ENCODE results near the gene LHFPL6. TPM values are rescaled to one million over a fixed set of nuclear protein-coding genes. Genes with fewer than 3 reads are reported as not detected.

Gene LHFPL6
- total RNA-seq, 4 donors from 2014 or later: 40.2 to 77.5 (median 66.6) TPM

- ATAC-seq: peak; percentile 32
- Histone ChIP-seq H3K27ac (peak overlapping the region in 1 of 4 donors; percentile 28), H3K4me3 (no peak overlapping the region), H3K4me1 (peaks cover 0 to 34% (median 13%) of the 10 kb centered on the region in 3 donors), H3K27me3 (no peaks in the 10 kb centered on the region), H3K36me3 (no peaks in the 10 kb centered on the region), H3K9me3 (no peaks in the 10 kb centered on the region)
- WGBS, 2 donors (ENCODE audit: low coverage in 1 of 2): 34% methylated on average over 5 of the region's 5 CpGs; no CpG with 5 or more reads in 1 of the 2 donors
- TF ChIP-seq CTCF (IDR thresholded peaks at IDR 0.05) (peak in 1 of 4 experiments; percentile 35), POLR2A (IDR thresholded peaks at IDR 0.05) (no peak)
Measured at GRCh38 chr13:39364947-39365468, 238.0 kb downstream of the LHFPL6 start.

- Histone ChIP-seq H3K27me3 (no peaks in the 10 kb centered on the region), H3K4me3 (no peak overlapping the region), H3K4me1 (peaks cover 0 to 34% (median 13%) of the 10 kb centered on the region in 3 donors), H3K27ac (peak overlapping the region in 1 of 4 donors; percentile 27), H3K36me3 (no peaks in the 10 kb centered on the region), H3K9me3 (no peaks in the 10 kb centered on the region)
- WGBS, 2 donors (ENCODE audit: low coverage in 1 of 2): 21 to 37% methylated on average over 3 to 4 of the region's 4 CpGs
- peak; percentile 62 for ATAC-seq
- TF ChIP-seq POLR2A (IDR thresholded peaks at IDR 0.05): no peak
Measured at GRCh38 chr13:39363382-39363772, 239.6 kb downstream of the LHFPL6 start.

GRCh38 chr13:39362652-39363381, 240.2 kb downstream of the LHFPL6 start:
- Histone ChIP-seq H3K4me1 (peaks cover 0 to 34% (median 13%) of the 10 kb centered on the region in 3 donors), H3K27ac (peak overlapping the region in 1 of 4 donors; percentile 27), H3K27me3 (no peaks in the 10 kb centered on the region), H3K9me3 (no peaks in the 10 kb centered on the region), H3K4me3 (no peak overlapping the region), H3K36me3 (no peaks in the 10 kb centered on the region)
- no peak for TF ChIP-seq POLR2AphosphoS5 (IDR thresholded peaks at IDR 0.05)
- TF ChIP-seq POLR2A (IDR thresholded peaks at IDR 0.05): no peak
- no peak for TF ChIP-seq CTCF (IDR thresholded peaks at IDR 0.05)
- TF ChIP-seq EP300 (IDR thresholded peaks at IDR 0.05): no peak
- 29 to 51% methylated on average over 5 of the region's 5 CpGs for WGBS, 2 donors (ENCODE audit: low coverage in 1 of 2)
- ATAC-seq: peak; percentile 58

GRCh38 chr13:39353988-39354387, 249.0 kb downstream of the LHFPL6 start:
- TF ChIP-seq EP300 (IDR thresholded peaks at IDR 0.05) (no peak), POLR2AphosphoS5 (IDR thresholded peaks at IDR 0.05) (no peak), POLR2A (IDR thresholded peaks at IDR 0.05) (no peak), CTCF (IDR thresholded peaks at IDR 0.05) (no peak)
- Histone ChIP-seq H3K4me3 (no peak overlapping the region), H3K27me3 (no peaks in the 10 kb centered on the region), H3K36me3 (no peaks in the 10 kb centered on the region), H3K9me3 (no peaks in the 10 kb centered on the region), H3K27ac (no peak overlapping the region), H3K4me1 (peaks cover 2 to 19% (median 7%) of the 10 kb centered on the region in 3 donors)
- 40 to 57% methylated on average over 1 of the region's 1 CpG for WGBS, 2 donors (ENCODE audit: low coverage in 1 of 2)
- no peak for ATAC-seq

- H3K27ac ChIP-seq: peak overlapping the region in 1 of 4 donors; percentile 10
- H3K4me1 ChIP-seq: peaks cover 2 to 19% (median 7%) of the 10 kb centered on the region in 3 donors
- H3K4me3 ChIP-seq: no peak overlapping the region
- no peaks in the 10 kb centered on the region for H3K36me3 ChIP-seq
- H3K9me3 ChIP-seq: no peaks in the 10 kb centered on the region
- no peaks in the 10 kb centered on the region for H3K27me3 ChIP-seq
- WGBS, 2 donors (ENCODE audit: low coverage in 1 of 2): 8 to 16% methylated on average over 3 of the region's 3 CpGs
- TF ChIP-seq POLR2AphosphoS5 (IDR thresholded peaks at IDR 0.05): no peak
- TF ChIP-seq POLR2A (IDR thresholded peaks at IDR 0.05): no peak
- no peak for TF ChIP-seq EP300 (IDR thresholded peaks at IDR 0.05)
- TF ChIP-seq CTCF (IDR thresholded peaks at IDR 0.05): no peak
- ATAC-seq: no peak
Measured at GRCh38 chr13:39350461-39350881, 252.5 kb downstream of the LHFPL6 start.
